Thyroid gland (tissue), 4 donors: ENCODE results near the gene ELL. TPM values are rescaled to one million over a fixed set of nuclear protein-coding genes. Genes with fewer than 3 reads are reported as not detected.
A peak's percentile ranks its signal among the peaks of the same experiment; 100 is the strongest.

Experiments used
- DNase-seq, 2 donors: peaks; one replicate each; pipeline ENCODE4 v3.0.0-alpha.2; 2019
- H3K27ac ChIP-seq, 3 donors: fragments of 200-600 bp; sonication (generic); 1 replicate in 2 of 3; 2 replicates in 1 of 3; pipeline ENCODE4 v1.5.1; 2016 to 2019; ENCODE audit warnings: mild to moderate bottlenecking in 1 of 3, moderate library complexity in 1 of 3
- H3K27me3 ChIP-seq: fragments of 200-600 bp; sonication (generic); one replicate; pipeline ENCODE4 v1.5.1; 2019
- H3K36me3 ChIP-seq, 2 donors: fragments of 200-600 bp; sonication (generic); one replicate each; pipeline ENCODE4 v1.5.1; 2016 to 2019
- H3K4me1 ChIP-seq, 2 donors: fragments of 200-600 bp; sonication (generic); one replicate each; pipeline ENCODE4 v1.5.1; 2017 to 2019
- H3K4me3 ChIP-seq, 3 donors: fragments of 200-600 bp; sonication (generic); replicated peaks in 1 of 3; 1 replicate in 2 of 3; 2 replicates in 1 of 3; pipeline ENCODE4 v1.5.1; 2016; ENCODE audit warnings: mild to moderate bottlenecking in 1 of 3
- H3K9me3 ChIP-seq: fragments of 200-600 bp; sonication (generic); one replicate; pipeline ENCODE4 v1.5.1; 2017
- CTCF ChIP-seq, 6 experiments: fragments of 200-600 bp in 3 of 6; fragments of 450-650 bp in 3 of 6; sonication (generic) in 3 of 6; IDR thresholded peaks; one replicate each; pipeline ENCODE4 v1.5.1; 2016 to 2019; ENCODE audit warnings: antibody characterized with exemption in 6 of 6, mild to moderate bottlenecking in 2 of 6, inconsistent platforms in 1 of 6, moderate library complexity in 1 of 6
- POLR2A ChIP-seq, 2 donors: fragments of 450-650 bp; IDR thresholded peaks; one replicate each; pipeline ENCODE4 v1.6.1; 2017; ENCODE audit warnings: antibody characterized with exemption in 2 of 2, mild to moderate bottlenecking in 2 of 2, moderate library complexity in 1 of 2
- WGBS, 2 donors: methylation state at CpG; one replicate each; pipeline ENCODE4 v1.1.5; 2017; 5-methylcytosine and 5-hydroxymethylcytosine counted together
- intact Hi-C: fragments of 100-400 bp; cut with DNase I; formaldehyde crosslinking; loops from one replicate; pipeline ENCODE4 v1.15.1; 2023
- total RNA-seq, 4 donors: library from RNA; depleted of rRNA; stranded (reverse); fragments of >200 nt; gene quantifications; one replicate each; pipeline ENCODE4 v1.2.3, GENCODE V29; 2016

The ELL gene
- total RNA-seq, 4 donors from 2014 or later, result 10.8 to 31.0 (median 11.5) TPM

DNA sequence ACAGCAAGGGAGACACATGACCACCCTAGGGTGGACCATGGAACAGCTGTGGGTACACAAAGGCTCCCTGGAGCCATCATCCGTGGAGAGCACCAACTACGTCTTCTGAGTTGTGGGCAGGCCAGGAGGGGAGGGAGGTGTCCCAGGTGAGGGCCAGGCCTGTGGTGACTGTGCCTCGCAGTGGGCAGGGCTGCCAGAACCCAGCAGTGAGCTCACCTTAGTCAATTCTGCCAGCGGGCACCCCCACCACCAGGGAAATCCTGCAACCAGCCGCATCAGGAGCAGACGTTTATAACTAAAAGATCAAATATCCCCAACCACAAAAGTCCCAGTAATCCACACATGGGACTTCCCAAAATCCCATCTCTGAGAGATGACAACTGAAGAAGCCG is 19.6 kb downstream of the ELL start:
- Histone ChIP-seq H3K27me3 (no peaks in the 10 kb centered on the region), H3K4me1 (peaks cover 72 to 93% of the 10 kb centered on the region in 2 donors), H3K27ac (peak overlapping the region in 2 of 3 donors; percentile 2 to 79), H3K4me3 (no peak overlapping the region), H3K9me3 (no peaks in the 10 kb centered on the region), H3K36me3 (no peaks in the 10 kb centered on the region)
- TF ChIP-seq CTCF (IDR thresholded peaks at IDR 0.05) (no peak), POLR2A (IDR thresholded peaks at IDR 0.05) (no peak)
- peak; percentile 35 to 58 for DNase-seq
- WGBS, 2 donors, result 76 to 78% methylated on average over 2 to 5 of the region's 7 CpGs
- intact Hi-C loops, result no loop called here

DNA sequence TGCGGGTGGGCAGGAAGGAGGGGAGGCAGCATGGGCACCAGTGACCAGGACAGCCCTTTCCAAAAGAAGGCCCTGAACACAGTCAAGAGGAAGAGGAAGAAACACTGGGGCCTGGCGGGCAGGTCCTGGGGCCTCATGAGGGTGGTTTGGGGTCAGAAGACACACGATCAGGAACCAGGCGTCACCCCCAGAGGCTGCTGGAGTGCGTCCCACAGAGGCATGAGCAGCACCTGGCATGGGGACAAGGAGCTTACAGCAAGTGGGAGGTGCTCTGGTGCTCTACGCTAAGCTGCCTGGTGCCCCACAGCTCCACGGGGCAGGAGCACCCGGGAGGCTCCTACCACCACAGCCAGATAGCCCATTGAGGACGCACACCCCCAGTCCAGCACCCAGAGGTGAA is 20.0 kb downstream of the ELL start:
- Histone ChIP-seq H3K4me3 (no peak overlapping the region), H3K36me3 (no peaks in the 10 kb centered on the region), H3K27ac (peak overlapping the region in 2 of 3 donors; percentile 64 to 79), H3K4me1 (peaks cover 73 to 93% of the 10 kb centered on the region in 2 donors), H3K27me3 (no peaks in the 10 kb centered on the region), H3K9me3 (no peaks in the 10 kb centered on the region)
- intact Hi-C loops, result no loop called here
- DNase-seq, result peak; percentile 63 to 66
- TF ChIP-seq POLR2A (IDR thresholded peaks at IDR 0.05) (no peak), CTCF (IDR thresholded peaks at IDR 0.05) (no peak)
- WGBS, 2 donors, result 45 to 56% methylated on average over 4 to 8 of the region's 9 CpGs

DNA sequence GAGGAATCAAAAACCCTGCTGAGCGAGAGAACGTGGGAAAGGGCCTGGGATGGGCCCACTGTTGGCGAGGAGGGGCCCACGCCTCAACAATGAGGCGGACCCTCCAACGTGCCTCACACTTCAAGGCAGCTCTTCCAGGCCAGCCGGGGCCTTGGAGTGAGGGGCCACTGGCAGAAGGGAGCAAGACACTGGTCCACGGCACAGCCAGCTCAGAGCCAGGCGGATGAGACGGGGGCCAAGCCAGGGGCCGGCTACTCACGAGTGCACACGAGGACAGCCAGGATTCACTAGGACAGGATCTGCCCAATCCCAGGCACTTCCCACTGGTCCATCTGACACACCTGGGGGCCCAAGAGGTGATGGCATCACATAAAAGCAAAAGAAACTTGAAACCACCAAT is 20.5 kb downstream of the ELL start:
- no peak overlapping the region for H3K4me3 ChIP-seq
- intact Hi-C loops, result no loop called here
- no peaks in the 10 kb centered on the region for H3K27me3 ChIP-seq
- TF ChIP-seq POLR2A (IDR thresholded peaks at IDR 0.05), result no peak
- no peak for TF ChIP-seq CTCF (IDR thresholded peaks at IDR 0.05)
- no peaks in the 10 kb centered on the region for H3K9me3 ChIP-seq
- WGBS, 2 donors, result 76 to 100% methylated on average over 3 to 13 of the region's 13 CpGs
- H3K27ac ChIP-seq, result peak overlapping the region; percentile 34 to 79 (median 64)
- no peak for DNase-seq
- peaks cover 78 to 93% of the 10 kb centered on the region in 2 donors for H3K4me1 ChIP-seq
- no peaks in the 10 kb centered on the region for H3K36me3 ChIP-seq

DNA sequence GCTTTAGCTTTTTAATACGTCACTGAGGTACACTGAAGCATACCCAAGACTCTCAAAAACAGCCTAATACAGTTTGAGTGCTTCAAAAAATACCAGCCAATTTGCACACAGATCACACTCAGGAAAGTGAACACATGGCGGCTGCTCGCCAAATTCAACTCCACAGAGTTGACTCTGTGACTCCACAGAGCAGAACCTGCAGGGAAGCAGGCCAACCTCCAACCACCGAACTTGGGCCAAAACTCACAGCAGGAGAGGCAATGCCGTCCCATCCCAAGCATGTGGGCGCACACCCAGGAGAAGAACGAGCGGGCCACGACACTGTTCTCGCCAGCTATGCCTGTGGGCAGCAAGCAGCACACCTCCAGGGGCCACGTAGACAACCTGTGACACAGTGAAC is 21.1 kb downstream of the ELL start:
- DNase-seq, result peak; percentile 96 to 98
- WGBS, 2 donors, result 16 to 26% methylated on average over 5 to 11 of the region's 11 CpGs
- H3K36me3 ChIP-seq, result no peaks in the 10 kb centered on the region
- intact Hi-C loops, result no loop called here
- H3K27ac ChIP-seq, result peak overlapping the region; percentile 64 to 79 (median 74)
- TF ChIP-seq POLR2A (IDR thresholded peaks at IDR 0.05), result no peak
- no peaks in the 10 kb centered on the region for H3K9me3 ChIP-seq
- H3K27me3 ChIP-seq, result no peaks in the 10 kb centered on the region
- peaks cover 79 to 93% of the 10 kb centered on the region in 2 donors for H3K4me1 ChIP-seq
- H3K4me3 ChIP-seq, result no peak overlapping the region

- Histone ChIP-seq H3K4me3 (no peak overlapping the region), H3K27ac (peak overlapping the region; percentile 64 to 79 (median 74)), H3K4me1 (peaks cover 79 to 93% of the 10 kb centered on the region in 2 donors), H3K9me3 (no peaks in the 10 kb centered on the region), H3K27me3 (no peaks in the 10 kb centered on the region), H3K36me3 (no peaks in the 10 kb centered on the region)
- peak in 1 of 2 donors; percentile 50 for DNase-seq
- TF ChIP-seq CTCF (IDR thresholded peaks at IDR 0.05) (no peak), POLR2A (IDR thresholded peaks at IDR 0.05) (no peak)
- WGBS, 2 donors, result 23 to 25% methylated on average over 6 to 7 of the region's 7 CpGs
- intact Hi-C loops, result no loop called here
Measured at GRCh38 chr19:18500376-18500775, 21.5 kb downstream of the ELL start.
